ENCODE data around the gene MARCHF10.

DNA sequence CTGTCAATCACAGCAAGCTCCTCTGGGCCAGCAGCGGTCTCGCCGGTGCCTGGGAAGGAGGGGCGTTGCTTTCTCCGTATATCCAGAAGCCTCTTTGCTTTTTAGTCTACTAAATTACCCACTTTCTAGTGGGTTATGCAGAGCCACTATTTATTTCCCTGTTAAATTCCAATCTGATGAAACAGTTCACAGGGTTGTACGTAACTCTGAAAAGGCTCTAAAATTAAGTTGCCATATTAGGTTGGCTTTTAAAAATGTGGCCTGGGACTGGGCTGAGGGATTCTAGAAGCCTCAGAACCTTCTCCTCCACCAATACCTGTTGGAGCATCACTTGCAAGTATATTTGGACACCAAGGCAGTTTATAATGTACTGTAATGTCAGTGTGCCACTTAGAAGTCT is 27.2 kb downstream of the MARCHF10 start:
- TF ChIP-seq, protein P1, sequence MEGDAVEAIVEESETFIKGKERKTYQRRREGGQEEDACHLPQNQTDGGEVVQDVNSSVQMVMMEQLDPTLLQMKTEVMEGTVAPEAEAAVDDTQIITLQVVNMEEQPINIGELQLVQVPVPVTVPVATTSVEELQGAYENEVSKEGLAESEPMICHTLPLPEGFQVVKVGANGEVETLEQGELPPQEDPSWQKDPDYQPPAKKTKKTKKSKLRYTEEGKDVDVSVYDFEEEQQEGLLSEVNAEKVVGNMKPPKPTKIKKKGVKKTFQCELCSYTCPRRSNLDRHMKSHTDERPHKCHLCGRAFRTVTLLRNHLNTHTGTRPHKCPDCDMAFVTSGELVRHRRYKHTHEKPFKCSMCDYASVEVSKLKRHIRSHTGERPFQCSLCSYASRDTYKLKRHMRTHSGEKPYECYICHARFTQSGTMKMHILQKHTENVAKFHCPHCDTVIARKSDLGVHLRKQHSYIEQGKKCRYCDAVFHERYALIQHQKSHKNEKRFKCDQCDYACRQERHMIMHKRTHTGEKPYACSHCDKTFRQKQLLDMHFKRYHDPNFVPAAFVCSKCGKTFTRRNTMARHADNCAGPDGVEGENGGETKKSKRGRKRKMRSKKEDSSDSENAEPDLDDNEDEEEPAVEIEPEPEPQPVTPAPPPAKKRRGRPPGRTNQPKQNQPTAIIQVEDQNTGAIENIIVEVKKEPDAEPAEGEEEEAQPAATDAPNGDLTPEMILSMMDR (IDR thresholded peaks at IDR 0.05): no peak
- TF ChIP-seq POLR2A (IDR thresholded peaks at IDR 0.05) (no peak), POLR2AphosphoS5 (IDR thresholded peaks at IDR 0.05) (no peak), EP300 (IDR thresholded peaks at IDR 0.05; ENCODE audit: low read depth) (no peak)

Measured in transverse colon (tissue), 4 donors.